ENCODE results near the gene MBTPS1. TPM values are rescaled to one million over a fixed set of nuclear protein-coding genes. Genes with fewer than 3 reads are reported as not detected.

The MBTPS1 gene
- total RNA-seq, 1 donor from 2014 or later: 143 TPM

- no peak overlapping the region for H3K27ac Mint-ChIP-seq
- H3K9me3 Mint-ChIP-seq: no peaks in the 10 kb centered on the region
- H3K4me1 Mint-ChIP-seq: no peaks in the 10 kb centered on the region
- DNase-seq (ENCODE audit: low spot score in 2 of 2, unreplicated experiment in 2 of 2): peak in 1 of 2 experiments; percentile 65
- H3K4me3 Mint-ChIP-seq: no peak overlapping the region
- peak; percentile 68 for TF ChIP-seq CTCF (IDR thresholded peaks at IDR 0.05; ENCODE audit: unreplicated experiment)
- H3K36me3 Mint-ChIP-seq: peaks cover 35% of the 10 kb centered on the region
- no peaks in the 10 kb centered on the region for H3K27me3 Mint-ChIP-seq (ENCODE audit: low read depth)
These were observed 51.1 kb downstream of the MBTPS1 start for GRCh38 chr16:84065536-84066132.

DNA sequence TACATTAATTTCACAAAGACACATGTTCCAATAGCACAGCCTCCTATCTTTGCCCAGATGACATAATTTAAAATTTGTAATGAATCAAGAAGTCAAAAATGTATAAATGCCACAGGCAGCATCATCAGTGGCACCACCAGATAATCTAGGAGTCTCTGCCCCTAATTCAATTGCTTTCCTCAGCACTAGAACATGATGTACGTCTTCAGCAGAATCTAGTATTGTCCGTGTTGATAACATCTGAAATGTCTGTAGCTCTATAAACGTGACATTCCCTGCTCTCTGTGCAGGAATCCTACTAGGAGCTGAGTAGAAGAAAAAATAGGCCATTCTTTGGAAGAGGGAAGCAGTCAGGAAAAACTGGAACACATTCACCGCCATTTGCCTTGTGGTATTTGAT, 52.8 kb downstream of the MBTPS1 start:
- Mint-ChIP-seq H3K27ac (no peak overlapping the region), H3K9me3 (no peaks in the 10 kb centered on the region), H3K4me3 (no peak overlapping the region), H3K4me1 (no peaks in the 10 kb centered on the region), H3K36me3 (peaks cover 38% of the 10 kb centered on the region), H3K27me3 (ENCODE audit: low read depth) (no peaks in the 10 kb centered on the region)
- TF ChIP-seq CTCF (IDR thresholded peaks at IDR 0.05; ENCODE audit: unreplicated experiment): no peak
- no peak for DNase-seq (ENCODE audit: low spot score in 2 of 2, unreplicated experiment in 2 of 2)

DNA sequence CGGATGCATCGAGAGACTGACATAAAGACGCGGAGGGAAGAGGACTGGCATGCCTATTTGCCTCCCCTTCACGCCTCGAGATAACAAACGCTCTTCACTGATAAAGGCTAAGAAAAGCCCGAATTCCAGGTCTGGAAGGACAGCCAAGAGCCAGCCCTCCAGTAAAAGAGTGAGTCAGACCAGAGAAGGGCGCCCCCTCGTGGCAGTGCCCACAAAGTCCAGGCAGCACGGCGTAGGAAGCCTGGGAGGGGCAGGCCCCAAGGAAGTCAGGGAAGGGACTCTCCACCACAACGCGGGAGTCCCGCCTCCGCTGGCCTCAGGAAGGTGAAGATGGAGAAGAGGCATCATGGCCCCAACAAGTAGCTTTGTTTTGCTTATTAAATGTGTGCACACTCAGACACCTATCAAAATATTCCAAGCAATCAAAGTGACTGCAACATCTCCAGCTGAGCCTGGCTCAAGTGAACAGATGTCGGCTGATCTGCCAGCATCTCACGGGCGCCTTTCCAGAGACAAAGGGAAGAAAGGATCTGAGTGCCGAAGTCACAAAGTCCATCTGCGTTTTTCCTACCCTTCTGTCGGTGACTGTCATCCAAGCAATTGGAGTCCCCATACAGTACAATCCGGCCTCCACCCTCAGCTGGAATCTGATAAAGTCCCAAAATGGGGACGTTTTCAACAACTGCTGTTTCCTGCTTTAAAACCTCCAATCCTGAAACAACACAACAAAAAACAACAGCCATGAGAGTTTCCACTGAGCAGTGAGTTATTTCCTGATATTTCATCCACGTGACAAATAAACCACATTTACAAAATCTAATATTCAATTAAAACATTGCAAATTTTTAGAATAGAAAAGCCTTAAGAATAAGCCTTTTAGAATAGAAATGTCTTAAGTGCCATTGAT, 53.8 kb downstream of the MBTPS1 start:
- TF ChIP-seq CTCF (IDR thresholded peaks at IDR 0.05; ENCODE audit: unreplicated experiment): peak; percentile 89
- Mint-ChIP-seq H3K4me1 (no peaks in the 10 kb centered on the region), H3K4me3 (no peak overlapping the region), H3K9me3 (no peaks in the 10 kb centered on the region), H3K36me3 (peaks cover 34% of the 10 kb centered on the region), H3K27ac (peak overlapping the region; percentile 44), H3K27me3 (ENCODE audit: low read depth) (no peaks in the 10 kb centered on the region)
- DNase-seq (ENCODE audit: low spot score in 2 of 2, unreplicated experiment in 2 of 2): peak; percentile 74 to 90

- TF ChIP-seq CTCF (IDR thresholded peaks at IDR 0.05; ENCODE audit: unreplicated experiment): no peak
- no peak overlapping the region for H3K4me3 Mint-ChIP-seq
- H3K27me3 Mint-ChIP-seq (ENCODE audit: low read depth): no peaks in the 10 kb centered on the region
- no peak overlapping the region for H3K27ac Mint-ChIP-seq
- H3K36me3 Mint-ChIP-seq: peaks cover 39% of the 10 kb centered on the region
- H3K9me3 Mint-ChIP-seq: no peaks in the 10 kb centered on the region
- no peak for DNase-seq (ENCODE audit: low spot score in 2 of 2, unreplicated experiment in 2 of 2)
- no peaks in the 10 kb centered on the region for H3K4me1 Mint-ChIP-seq
These were observed 55.4 kb downstream of the MBTPS1 start for GRCh38 chr16:84061236-84061819.

DNA sequence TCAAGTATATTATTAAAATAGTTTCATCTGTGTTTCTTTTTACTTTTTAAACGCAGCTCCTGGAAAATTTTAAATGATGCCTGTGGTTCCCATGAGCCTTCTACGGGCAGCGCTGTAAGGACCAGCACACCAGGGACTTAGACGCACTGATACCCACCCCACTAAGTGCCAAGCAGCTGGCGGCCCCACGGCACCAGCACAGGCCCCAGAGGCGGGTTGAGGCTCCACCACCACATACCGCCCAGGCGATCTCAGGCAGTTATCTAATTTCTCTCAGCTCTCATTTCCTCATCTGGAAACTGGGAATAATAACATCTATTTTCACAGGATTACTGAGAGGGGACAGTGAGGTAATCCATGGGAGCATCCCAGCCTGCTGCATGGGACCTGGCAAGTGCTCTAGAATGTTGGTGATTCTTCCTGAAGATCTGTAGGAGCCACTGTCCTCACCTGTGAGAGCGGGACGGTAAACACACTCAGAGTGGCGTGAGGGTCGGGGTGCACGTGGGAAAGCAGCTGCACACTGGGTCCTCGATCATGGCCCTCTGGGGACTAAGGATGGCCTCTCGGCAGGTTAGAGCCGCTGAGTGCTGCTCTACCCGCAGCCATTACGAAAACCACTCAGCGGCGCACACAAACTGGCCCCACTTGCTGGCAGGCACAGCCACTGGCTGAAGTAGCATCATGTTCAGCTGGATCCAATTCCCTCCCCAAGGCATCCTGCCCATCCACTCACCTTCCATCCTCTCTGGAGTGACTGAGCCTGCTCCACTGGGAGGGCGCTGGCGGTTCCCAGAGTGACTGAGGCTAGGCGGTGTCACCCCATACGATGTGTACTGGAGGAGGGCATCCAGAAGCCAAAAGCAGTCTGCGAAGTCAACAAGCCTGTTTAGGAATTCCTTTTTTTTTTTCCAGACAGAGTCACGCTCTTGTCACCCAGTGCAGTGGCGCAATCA, 56.5 kb downstream of the MBTPS1 start:
- no peaks in the 10 kb centered on the region for H3K27me3 Mint-ChIP-seq (ENCODE audit: low read depth)
- no peaks in the 10 kb centered on the region for H3K4me1 Mint-ChIP-seq
- H3K36me3 Mint-ChIP-seq: peaks cover 44% of the 10 kb centered on the region
- H3K27ac Mint-ChIP-seq: no peak overlapping the region
- DNase-seq (ENCODE audit: low spot score in 2 of 2, unreplicated experiment in 2 of 2): no peak
- TF ChIP-seq CTCF (IDR thresholded peaks at IDR 0.05; ENCODE audit: unreplicated experiment): no peak
- no peaks in the 10 kb centered on the region for H3K9me3 Mint-ChIP-seq
- H3K4me3 Mint-ChIP-seq: no peak overlapping the region

Data from mesothelial cell of epicardium (in vitro differentiated cells).